Esophagus muscularis mucosa (tissue), 3 donors: Measurements from ENCODE around the gene SAMD3.

Experiments
- CTCF ChIP-seq, 3 experiments: fragments of 200-600 bp in 2 of 3; fragments of 450-650 bp in 1 of 3; sonication (generic) in 2 of 3; IDR thresholded peaks; one replicate each; pipeline ENCODE4 v1.5.1; 2017 to 2019; ENCODE audit warnings: antibody characterized with exemption in 3 of 3, mild to moderate bottlenecking in 2 of 3, moderate library complexity in 1 of 3
- POLR2A ChIP-seq: fragments of 450-650 bp; IDR thresholded peaks from one replicate; pipeline ENCODE4 v1.6.1; 2017; ENCODE audit warnings: antibody characterized with exemption, moderate library complexity, mild to moderate bottlenecking, low read depth

- TF ChIP-seq CTCF (IDR thresholded peaks at IDR 0.05) (no peak), POLR2A (no peak)
Measured at GRCh38 chr6:130188207-130188899, 34.4 kb downstream of the SAMD3 start.
